GM19043 (cell line): ENCODE results near the gene CISH.

Experiments
- ATAC-seq: cut with Tn5 transposase; IDR thresholded peaks from one replicate; pipeline ENCODE4 v1.9.1; 2021; ENCODE audit warnings: low read depth; ENCODE audit not compliant: unreplicated experiment

Gene CISH

GRCh38 chr3:50574444-50574831 is 37.1 kb downstream of the CISH start:
- no peak for ATAC-seq

- ATAC-seq, result no peak
Measured at GRCh38 chr3:50573566-50574443, 37.8 kb downstream of the CISH start.

GRCh38 chr3:50572801-50573371 is 38.7 kb downstream of the CISH start:
- ATAC-seq, result no peak

- peak; percentile 23 for ATAC-seq
Measured at GRCh38 chr3:50572158-50572557, 39.4 kb downstream of the CISH start.

- no peak for ATAC-seq
Measured at GRCh38 chr3:50571486-50571885, 40.1 kb downstream of the CISH start.

GRCh38 chr3:50570508-50571279 is 40.9 kb downstream of the CISH start:
- no peak for ATAC-seq

DNA sequence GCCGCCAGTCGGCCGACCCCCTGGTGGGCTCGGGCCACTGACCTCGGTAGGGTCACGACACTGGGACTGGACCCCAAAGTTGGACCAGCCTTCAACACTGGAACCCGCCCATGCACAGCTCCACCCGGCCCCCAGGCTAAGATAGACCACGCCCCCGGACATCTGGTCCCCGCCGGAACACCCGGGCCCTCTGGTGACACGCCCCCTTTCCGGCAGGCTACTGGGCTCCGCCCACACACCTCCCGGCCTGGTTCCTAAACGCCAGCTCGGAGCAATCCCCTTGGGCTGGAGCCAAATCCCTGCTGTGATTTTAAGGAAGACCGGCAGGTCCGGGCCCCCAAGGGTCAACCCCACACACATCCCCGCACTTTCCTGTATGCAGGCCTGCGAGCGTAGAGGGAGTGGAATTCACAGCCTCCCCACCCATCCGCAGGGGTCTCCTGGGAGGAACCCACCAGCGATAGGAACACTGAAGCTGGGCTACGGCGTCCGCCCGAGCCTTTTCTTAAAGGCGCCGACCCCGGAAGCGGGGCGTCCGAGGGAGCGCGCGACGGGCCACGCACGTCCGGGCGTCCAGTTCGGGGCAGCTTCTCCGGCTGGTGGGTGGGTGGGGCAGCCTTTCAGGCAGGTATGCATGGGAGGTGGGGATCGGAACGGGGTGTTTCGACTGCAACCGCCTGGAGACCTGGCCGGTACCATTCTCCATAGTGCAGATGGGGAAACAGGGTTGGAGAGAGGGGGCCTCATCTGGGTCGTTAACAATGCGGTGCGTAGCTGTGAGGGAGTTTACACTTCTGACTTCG is 42.4 kb downstream of the CISH start, which contains the start of gene HEMK1:
Gene HEMK1 (plus strand): TSS at position 576 of the 803 bp plus-strand sequence. CDS start 1,583 bp downstream, outside the sequence.
- peak; percentile 61 for ATAC-seq

DNA sequence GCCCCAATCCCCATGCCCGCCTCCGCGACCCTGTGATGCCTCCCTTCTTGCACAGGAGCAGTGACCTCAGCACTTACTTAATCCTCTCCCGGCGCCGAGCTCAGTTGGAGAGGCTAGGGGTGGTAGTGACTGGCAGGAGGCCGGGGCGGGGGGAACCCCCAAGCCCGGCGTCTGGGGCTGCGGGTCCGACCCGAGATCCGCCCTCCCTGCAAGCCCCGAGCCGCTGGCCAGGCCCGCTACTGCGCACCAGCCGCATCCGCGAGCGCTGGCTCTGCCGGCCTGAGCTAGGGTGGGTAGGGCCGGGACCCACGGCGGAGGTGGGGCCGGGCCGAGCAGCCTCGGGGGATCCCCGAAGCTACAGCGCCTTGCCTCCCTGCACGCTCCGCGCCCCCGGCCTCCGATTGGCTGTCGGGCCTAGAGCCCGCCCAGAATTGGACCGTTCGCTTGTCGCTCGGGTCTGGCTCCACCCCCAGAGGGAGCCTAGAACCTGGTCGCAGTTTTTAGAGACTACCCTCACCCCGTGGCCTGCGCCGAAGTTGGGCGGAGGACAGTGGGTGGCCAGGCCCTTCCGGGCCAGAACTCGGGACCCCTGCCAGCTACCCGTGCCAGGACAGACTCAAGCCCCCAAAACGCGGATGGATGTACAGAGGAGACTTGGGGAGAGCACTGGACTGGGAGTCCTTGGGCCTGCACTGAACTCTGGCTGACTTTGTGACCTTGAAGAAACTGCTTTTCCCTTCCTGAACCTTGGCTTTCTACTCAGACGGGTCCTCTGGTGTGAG is 44.0 kb downstream of the CISH start, which contains the start of gene C3orf18:
Gene C3orf18 (minus strand): TSS at position 362 of the 782 bp plus-strand sequence. CDS start 2,048 bp downstream, outside the sequence.
- ATAC-seq, result peak; percentile 80

GRCh38 chr3:50567011-50567385 is 44.6 kb downstream of the CISH start:
- ATAC-seq, result no peak

DNA sequence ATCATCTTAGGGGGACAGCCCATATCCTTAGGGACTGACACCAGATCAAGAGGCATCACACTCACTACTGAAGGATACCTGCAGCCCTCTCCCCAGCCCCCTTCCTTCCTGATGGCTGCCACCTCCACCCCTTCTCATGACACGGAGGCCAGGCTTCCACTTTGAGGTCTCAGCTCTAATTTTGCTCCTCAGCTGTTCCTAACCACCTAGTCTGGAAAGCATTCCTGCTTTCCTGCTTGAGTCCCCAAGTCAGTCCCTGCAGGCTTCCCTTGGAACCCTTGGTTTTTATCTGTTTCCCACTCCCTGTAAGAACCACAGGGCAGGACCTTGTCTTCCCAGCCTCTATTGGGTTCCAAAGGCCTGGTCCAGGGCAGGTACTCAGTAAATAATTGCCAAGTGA is 47.3 kb downstream of the CISH start:
- no peak for ATAC-seq

GRCh38 chr3:50563867-50564266 is 47.7 kb downstream of the CISH start:
- ATAC-seq, result no peak

DNA sequence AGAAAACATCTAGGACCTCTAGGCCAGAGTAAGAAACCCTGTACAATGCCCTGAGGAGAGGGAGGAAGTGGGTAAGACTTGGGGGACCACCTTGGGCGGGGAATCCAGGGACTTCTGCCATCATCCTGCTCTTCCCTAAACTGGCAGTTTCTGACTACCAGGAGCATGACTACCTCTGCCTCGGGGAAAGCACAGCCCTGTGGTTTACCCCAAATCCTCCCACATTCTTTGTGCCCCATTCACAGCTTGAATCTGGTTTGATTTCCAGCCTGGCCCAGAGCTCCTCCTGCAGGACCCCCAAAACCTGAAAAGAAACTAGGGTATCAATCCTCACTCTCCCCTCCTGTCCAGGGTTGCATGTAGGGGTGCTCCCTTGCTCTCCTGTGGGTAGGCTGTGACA is 48.7 kb downstream of the CISH start:
- no peak for ATAC-seq

DNA sequence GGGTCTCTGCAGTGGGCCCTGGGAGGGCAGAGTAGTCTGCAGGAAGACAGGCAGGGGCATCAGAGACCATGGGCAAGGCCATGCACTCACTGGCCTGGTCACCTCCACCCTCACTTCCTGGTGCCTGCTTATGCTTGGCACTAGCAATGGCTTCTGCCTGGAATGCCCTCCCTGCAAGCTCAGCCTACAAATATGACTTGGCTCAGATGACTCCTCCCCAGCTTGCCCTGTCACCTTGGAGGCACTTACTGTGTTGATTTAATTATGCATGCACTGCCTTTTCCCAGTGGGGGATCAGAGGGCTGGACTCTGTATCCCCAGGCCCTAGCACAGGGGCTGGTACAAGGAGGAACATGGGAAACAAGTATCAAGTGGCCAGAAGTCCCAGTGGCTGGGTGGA is 51.9 kb downstream of the CISH start:
- ATAC-seq, result no peak

GRCh38 chr3:50557915-50558314 is 53.7 kb downstream of the CISH start:
- no peak for ATAC-seq

GRCh38 chr3:50557106-50557505 is 54.5 kb downstream of the CISH start:
- ATAC-seq, result no peak
